ENCODE measurements around the gene COMTD1. TPM values are rescaled to one million over a fixed set of nuclear protein-coding genes. Genes with fewer than 3 reads are reported as not detected.

The COMTD1 gene
- polyA plus RNA-seq, 3 donors, result 4.3 to 10.5 (median 10.3) TPM

- DNase-seq (ENCODE audit: extremely low read depth in 1 of 11, low read depth in 9 of 11, low spot score in 4 of 11), result no peak
These were observed 17.8 kb upstream of the COMTD1 start for GRCh38 chr10:75253281-75254220.

DNA sequence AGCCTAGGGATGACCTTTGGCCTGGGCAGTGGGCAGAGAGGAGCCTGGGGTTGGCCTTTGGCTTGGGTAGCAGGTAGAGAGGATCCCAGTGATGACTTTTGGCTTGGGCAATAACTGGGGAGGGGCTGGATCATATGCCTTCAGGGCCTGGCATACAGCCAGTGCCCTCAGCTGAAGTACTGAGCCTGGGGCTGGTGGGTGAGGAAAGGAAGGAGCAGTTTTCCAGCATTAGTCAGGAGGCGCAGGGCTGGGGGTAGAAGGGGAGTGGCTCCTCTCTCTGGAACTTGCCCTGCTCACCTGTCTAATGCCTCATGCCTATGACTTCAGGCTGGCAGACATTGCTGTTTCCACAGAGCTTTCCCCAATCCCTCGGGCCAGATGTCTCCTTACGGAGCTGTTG lies 15.2 kb upstream of the COMTD1 start:
- no peak for DNase-seq (ENCODE audit: extremely low read depth in 1 of 11, low read depth in 9 of 11, low spot score in 4 of 11)

DNA sequence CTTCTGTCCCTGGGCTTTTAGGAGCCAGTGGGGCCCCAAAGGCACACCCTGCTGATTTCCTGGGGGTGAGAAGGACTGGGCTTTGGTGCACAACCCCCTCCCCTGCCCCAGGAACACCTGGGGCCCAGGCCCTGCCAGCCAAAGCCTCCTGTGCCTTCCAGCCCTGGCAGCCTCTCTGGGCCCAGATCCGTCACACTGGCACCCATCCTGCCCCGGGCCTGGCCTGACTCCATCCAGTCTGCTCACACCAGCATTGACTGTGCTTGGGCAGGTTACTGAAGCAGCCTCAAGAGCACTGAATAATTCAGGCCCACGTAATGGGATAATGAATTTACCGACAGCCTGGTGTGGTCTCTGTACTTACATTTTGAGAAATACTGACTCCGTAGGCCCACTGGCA lies 12.0 kb upstream of the COMTD1 start:
- no peak for DNase-seq (ENCODE audit: extremely low read depth in 1 of 11, low read depth in 9 of 11, low spot score in 4 of 11)

DNA sequence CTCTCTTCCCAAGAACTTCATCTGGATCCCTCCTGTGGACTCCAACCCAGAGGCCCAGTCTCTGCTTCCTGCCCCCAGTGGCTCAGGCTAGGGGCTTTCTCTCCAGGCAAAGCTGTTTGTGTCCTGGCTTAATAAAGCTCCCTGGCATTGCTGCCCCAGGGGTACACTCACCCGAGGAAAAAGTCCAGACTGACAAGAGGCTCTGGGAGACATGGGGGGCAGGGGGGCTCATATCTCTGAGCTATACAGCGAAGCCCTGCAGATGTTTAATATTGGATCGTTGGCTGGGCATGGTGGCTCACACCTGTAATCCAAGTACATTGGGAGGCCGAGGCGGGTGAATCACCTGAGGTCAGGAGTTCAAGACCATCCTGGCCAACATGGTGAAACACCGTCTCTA lies 10.7 kb upstream of the COMTD1 start:
- DNase-seq (ENCODE audit: extremely low read depth in 1 of 11, low read depth in 9 of 11, low spot score in 4 of 11), result no peak

- DNase-seq (ENCODE audit: extremely low read depth in 1 of 11, low read depth in 9 of 11, low spot score in 4 of 11), result no peak
These were observed 9.8 kb upstream of the COMTD1 start for GRCh38 chr10:75245354-75246250.

DNA sequence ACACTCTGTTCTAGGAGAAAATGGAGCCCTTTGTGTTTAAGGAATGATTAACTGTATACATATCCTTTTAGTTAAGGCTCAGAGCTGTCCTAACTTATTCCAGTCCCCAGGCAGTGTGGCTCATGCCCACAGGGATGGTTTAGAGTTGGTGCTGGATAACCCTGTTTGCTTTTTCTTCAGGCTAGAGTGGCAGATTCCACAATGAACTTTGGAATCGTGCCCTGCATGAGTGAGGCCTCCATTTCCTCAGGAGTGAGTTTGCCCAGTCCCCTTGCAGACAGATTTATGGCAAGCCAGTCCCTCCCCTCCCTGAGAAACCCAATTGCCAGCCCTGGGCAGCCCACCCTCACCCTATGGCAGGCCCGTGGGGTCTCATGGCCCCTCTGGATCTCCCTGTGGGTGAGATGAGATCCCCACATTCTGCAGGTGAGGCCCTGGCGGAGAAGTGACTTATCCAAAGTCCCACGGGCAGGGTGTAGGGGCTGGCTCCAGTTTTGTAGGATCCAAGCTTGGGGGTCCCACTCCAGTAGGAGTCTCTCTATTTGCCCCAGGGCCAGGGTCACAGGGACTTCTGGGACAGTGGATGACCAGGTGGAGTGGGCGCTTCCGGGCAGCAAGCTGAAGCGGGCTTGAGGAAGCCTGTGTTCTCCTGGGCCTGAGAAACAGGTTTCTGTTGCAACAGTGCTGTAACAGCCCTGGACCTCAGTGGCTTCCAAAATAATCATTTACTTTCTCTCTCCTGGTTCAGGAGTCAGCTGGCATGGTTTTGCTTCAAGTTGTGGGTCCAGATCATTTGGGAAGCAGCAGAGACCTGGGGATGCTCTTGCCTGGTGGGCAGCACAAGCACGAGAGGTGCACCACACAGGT lies 9.0 kb upstream of the COMTD1 start:
- no peak for DNase-seq (ENCODE audit: extremely low read depth in 1 of 11, low read depth in 9 of 11, low spot score in 4 of 11)

DNA sequence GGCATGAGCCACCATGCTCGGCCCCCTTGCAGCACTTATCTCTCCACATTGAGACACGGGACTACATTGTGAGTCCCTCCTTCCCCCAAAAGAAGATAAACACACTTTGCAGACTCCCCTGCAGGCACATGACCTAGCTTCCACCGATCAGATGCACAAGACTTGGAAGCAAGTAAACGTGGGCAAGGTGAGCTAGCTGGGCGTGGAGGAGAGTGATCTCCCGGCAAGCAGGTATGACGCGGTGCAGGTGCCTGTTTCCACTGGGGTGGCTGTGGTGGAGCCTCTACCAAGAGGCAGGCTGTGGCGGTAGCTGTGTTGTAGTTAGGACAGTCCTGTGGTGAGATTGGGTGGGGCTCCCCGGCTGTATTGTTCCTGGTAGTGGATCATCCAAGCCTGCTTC lies 7.7 kb upstream of the COMTD1 start:
- no peak for DNase-seq (ENCODE audit: extremely low read depth in 1 of 11, low read depth in 9 of 11, low spot score in 4 of 11)

- no peak for DNase-seq (ENCODE audit: extremely low read depth in 1 of 11, low read depth in 9 of 11, low spot score in 4 of 11)
These were observed 4.7 kb upstream of the COMTD1 start for GRCh38 chr10:75240329-75241076.

DNA sequence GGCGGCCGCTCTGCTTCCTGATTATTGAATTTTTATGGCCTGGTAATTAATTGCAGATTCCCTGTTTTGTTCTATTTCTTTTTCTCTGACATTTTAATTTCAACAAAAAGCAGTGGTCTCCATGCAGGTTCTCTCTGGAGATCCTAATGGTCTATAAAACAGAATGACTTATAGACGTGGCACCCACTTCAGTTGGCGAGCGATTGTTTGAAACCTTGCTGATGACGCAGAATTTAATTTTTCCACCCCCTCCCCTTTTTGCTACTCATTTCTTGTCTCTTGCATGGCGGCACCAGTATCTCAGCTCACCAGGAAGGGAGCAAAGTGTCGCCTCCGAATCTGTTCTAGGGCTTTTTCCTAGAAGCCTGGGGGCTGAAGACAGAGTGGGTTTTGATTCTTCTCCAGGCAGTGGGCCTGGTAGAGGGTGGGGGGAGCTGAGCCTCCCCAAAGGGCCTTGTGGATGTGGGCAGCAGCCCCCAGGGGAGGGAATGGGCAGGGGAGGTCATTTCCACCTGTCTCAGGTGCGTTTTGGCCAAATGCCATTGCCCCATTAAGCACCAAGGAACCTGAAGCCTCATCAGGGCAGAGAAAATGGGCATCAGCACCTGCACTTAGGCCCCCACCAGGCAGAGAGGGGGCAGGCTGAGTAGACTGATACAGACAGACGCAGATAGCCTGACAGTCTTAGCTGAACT lies 3.5 kb upstream of the COMTD1 start:
- DNase-seq (ENCODE audit: extremely low read depth in 1 of 11, low read depth in 9 of 11, low spot score in 4 of 11), result no peak

DNA sequence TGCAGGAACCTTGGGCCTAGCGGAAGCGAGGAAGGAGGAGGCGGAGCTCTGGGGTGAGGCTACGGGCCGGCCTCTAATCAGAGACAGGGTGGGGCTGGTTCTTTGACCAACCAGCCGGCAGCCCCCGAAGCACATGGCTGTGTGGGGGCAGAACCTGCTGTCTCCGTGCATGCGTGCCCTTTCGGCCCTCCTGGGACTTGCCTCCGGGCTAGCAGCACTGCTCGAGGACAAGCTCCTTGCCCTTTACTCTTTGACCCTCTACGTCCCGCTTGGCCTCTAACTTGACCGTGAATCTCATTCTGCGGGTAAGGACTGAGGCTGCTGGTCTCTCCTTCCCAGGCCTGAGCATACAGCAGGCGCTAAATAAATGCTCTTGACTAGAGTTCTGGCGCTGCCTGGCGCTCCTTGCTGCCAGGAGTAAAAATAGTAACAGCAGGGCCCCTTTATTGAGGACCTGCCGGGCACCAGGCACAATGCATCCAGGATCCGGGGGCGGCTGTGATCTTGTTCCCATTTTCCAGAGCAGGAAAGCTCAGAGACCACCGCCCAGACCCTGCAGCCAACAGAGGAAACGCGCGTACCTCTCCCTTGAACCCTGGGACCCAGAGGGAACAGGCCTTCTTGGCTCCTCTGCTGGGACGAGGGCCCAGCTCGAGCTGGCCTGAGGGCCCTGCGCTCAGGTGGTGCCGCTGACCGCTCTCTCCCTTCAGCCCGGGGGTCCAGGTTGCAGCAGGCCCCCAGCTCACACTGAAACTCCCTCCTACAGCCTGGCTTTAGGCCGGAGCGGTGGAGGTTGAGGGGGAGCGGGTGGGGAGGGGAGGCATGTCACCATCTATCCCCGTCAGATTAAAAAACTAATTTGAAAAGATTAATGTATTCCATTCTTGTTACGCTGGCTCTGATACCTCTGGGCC lies 2.7 kb upstream of the COMTD1 start:
- DNase-seq (ENCODE audit: extremely low read depth in 1 of 11, low read depth in 9 of 11, low spot score in 4 of 11), result peak in 1 of 11 donors; percentile 21

- DNase-seq (ENCODE audit: extremely low read depth in 1 of 11, low read depth in 9 of 11, low spot score in 4 of 11), result no peak
These were observed 545 bp upstream of the COMTD1 start for GRCh38 chr10:75236178-75236825.

- no peak for DNase-seq (ENCODE audit: extremely low read depth in 1 of 11, low read depth in 9 of 11, low spot score in 4 of 11)
These were observed 928 bp downstream of the COMTD1 start for GRCh38 chr10:75234683-75235374.

GRCh38 chr10:75234017-75234682 lies 1.6 kb downstream of the COMTD1 start:
- peak in 5 of 11 donors; percentile 69 to 78 (median 72) for DNase-seq (ENCODE audit: extremely low read depth in 1 of 11, low read depth in 9 of 11, low spot score in 4 of 11)

- DNase-seq (ENCODE audit: extremely low read depth in 1 of 11, low read depth in 9 of 11, low spot score in 4 of 11), result no peak
These were observed 2.2 kb downstream of the COMTD1 start for GRCh38 chr10:75233444-75234016.

All from renal cortex interstitium (tissue), 11 donors.